Posterior vena cava (tissue), 2 donors: ENCODE measurements around the gene SNRNP48. TPM values are rescaled to one million over a fixed set of nuclear protein-coding genes. Genes with fewer than 3 reads are reported as not detected.

Experiments
- DNase-seq: peaks from one replicate; pipeline ENCODE4 v3.0.0-alpha.2; 2020; ENCODE audit warnings: low spot score
- intact Hi-C, 2 donors: fragments of 100-400 bp; cut with DNase I; formaldehyde crosslinking; loops; one replicate each; pipeline versions ENCODE4 v1.14.1 to v1.14.2; 2022 to 2023
- total RNA-seq, 2 donors: library from RNA; stranded (reverse); fragmentation: NEBNext Ultra II Directional; extraction: Animal tissue kit (Norgen Biotek cat#: 25700); gene quantifications; one replicate each; pipeline ENCODE4 v1.2.1, GENCODE V29; 2021
- donor health status: DM: yes; HTN: yes; CAD: no.
- donor health status: DM: yes; HTN: yes; CAD: no.

SNRNP48 gene
- total RNA-seq, 2 donors from 2014 or later = 8.9 to 10.0 TPM

- intact Hi-C loops = no loop called here
- DNase-seq = no peak
These were observed 1.5 kb upstream of the SNRNP48 start for GRCh38 chr6:7588506-7588905.

DNA sequence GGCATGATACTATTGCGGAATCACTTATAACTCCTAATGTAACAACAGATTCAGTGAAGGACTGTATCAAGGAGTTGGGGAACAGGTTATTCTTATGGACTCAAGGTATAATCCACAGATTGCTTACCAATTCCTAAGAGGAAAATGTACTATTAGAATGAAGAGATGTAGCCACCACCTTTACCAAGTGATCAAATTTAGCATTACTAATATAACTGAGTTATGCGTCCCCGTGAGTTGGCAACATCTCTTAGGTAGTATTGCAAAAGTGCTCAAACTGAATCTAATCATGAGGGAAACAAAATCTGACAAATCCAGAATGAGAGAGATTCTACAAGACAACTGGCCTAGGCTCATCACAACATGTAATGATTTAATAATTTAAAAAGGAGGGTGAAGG is 777 bp upstream of the SNRNP48 start:
- no peak for DNase-seq
- intact Hi-C loops = no loop called here

DNA sequence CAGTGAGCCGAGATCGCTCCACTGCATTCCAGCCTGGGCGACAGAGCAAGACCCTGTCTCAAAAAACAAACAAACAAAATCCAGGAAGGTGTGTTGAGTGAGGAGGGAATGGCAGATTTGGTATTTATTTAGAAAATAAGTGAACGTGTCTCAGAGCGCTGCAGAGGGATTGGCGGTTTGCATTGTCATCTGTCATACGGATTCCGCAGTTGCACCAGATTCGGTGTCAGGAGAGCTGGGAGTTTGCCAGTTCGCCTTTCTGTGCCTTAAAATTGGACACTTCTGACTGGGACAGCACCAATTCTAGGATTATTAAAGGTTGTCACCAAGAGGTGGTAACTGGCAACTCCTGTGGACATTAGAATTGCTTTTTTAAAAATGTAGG is 912 bp downstream of the SNRNP48 start:
- peak; percentile 71 for DNase-seq
- intact Hi-C loops = no loop called here

DNA sequence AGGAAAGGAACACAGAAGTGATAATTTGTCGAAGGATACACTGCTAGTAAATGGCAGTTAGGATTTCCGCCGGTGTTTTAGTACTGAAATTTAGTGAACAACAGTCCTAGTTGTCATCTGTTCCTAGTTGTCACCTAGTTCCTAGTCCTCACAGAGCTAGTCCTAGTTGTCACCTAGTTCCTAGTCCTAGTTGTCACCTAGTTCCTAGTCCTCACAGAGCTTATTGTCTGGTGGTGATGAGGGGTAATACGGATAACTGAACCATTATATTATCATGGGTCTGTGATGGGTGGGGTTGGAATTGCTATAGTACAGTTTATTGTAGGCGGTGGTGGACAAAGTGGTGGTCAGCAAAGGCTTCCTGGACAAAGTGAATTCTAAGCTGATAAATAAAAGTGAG is 1.8 kb downstream of the SNRNP48 start:
- DNase-seq = no peak
- intact Hi-C loops = no loop called here

GRCh38 chr6:7593229-7593628 is 3.2 kb downstream of the SNRNP48 start:
- no peak for DNase-seq
- intact Hi-C loops = no loop called here

GRCh38 chr6:7594579-7595125 is 4.7 kb downstream of the SNRNP48 start:
- DNase-seq = no peak
- intact Hi-C loops = no loop called here

GRCh38 chr6:7604003-7604402 is 14.0 kb downstream of the SNRNP48 start:
- intact Hi-C loops = no loop called here
- DNase-seq = no peak

DNA sequence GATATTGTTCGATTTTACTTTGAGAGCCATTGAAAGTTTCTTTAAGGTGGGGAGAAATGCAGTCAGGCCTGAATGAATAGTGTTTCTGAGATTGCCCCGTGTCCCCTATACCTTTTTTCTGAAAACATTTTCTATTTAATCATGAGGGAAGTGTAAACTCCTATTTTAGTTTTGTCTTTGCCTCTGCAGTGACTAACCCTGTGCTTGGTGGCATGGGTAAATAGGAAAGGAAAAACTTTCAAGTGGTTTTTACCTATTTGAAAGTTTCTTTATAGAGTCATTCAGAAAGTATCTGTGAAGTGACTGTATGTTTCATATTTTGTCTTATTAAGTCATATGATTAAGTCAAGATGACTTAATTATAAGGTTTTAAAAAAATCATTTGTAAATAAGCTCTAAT is 14.5 kb downstream of the SNRNP48 start:
- intact Hi-C loops = no loop called here
- DNase-seq = no peak

- intact Hi-C loops = loop anchor here in 1 of 2 donors (10.0 kb wide), 2 partner anchors 341 to 941 kb away; no protein-coding TSS in a partner anchor
These were observed 25.8 kb downstream of the SNRNP48 start for GRCh38 chr6:7615611-7616383.

DNA sequence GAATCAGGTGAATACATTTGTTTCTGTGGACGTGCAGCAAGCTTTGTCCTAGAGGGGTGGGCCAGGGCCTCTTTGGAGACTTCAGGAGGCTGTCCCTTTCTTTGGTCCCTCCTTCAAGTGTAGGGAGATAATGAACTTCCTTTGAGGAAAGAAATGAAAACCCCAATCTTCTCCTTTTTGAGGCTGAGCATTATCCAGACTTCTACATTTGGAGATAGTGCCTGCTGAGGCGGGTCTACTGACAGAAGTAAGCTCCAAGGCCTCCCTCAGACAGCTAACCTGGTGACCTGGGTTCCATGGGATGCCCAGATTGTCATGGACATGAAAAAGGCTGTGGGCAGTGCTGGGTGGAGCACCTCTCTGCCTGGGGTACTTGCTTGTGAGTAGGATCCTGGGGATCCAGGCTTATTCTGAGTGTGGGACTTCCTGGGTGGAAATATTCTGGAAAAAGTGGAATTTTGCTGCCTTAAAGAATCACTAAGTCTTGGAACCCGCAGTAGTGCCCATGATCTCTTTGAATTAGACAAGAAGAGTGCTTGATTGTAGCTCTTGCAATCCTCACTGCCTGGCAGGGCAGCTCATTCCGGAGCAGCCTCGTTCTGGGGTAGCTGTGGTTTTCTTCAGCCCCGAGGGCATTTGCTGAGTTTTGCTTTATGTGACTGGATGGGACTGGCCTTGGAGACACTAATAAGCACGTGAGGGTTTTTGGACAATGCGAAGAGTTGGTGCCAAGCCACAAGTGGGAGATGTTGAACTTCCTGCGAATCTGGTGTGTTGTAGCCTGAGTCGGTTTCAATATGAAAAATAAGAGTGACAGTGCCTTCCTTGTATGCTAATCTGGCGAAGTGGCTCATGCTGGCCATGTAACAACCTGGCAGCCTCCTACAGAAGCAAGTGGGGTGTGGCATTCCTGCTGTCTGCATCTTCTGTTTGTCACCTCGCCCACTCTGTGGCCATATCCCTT is 28.1 kb downstream of the SNRNP48 start:
- intact Hi-C loops = loop anchor here in 1 of 2 donors (10.0 kb wide), 2 partner anchors 343 to 943 kb away; no protein-coding TSS in a partner anchor
- DNase-seq = no peak

More at GRCh38 chr6:7615611-7616383, 25.8 kb downstream of the SNRNP48 start:
- no peak for DNase-seq

GRCh38 chr6:7621761-7622160 is 31.8 kb downstream of the SNRNP48 start:
- DNase-seq = no peak
- intact Hi-C loops = no loop called here

DNA sequence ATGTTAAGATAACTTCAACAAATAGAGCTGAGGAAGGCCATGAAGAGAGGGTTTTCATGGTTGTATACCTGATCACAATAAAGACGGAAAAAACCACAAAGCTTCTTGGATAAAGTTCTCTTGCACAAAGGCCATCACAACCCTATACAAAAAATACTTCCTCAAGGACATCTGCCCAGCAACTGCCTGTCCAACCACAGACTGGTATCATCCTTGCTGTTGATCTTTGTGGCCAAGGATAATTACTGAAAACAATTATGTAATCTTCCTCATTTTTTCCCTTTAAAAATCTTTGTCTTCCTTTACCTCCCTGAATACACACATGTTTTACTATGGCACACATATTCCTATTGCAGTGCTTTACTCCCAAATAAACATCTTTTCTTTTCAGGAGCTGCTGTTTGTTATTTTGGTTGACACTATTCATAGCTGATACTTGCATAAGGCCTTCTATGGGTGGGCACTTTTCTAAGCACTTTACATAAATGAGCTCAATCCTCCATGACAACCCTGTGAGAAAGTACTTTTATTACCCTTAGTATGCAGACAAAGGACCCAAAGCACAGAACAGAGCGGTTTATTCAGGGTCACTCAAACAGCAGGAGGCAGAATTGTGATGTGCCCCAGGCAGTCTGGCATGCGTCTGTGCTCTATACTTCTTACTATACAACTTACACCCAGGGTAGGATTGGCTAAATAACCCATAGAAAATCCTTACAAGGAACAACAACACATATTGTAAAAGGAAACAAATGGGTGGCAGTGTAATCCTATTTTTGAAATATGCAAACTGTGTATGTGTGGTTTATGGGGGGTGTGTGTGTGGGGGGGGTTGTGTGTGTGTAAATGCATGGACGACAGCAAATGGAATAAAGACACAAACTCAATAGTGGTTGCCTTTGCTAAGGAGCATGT is 35.1 kb downstream of the SNRNP48 start:
- DNase-seq = no peak

GRCh38 chr6:7628479-7628878 is 38.5 kb downstream of the SNRNP48 start:
- DNase-seq = no peak
- intact Hi-C loops = no loop called here

More for the DNA sequence above, 35.1 kb downstream of the SNRNP48 start:
- intact Hi-C loops = no loop called here

DNA sequence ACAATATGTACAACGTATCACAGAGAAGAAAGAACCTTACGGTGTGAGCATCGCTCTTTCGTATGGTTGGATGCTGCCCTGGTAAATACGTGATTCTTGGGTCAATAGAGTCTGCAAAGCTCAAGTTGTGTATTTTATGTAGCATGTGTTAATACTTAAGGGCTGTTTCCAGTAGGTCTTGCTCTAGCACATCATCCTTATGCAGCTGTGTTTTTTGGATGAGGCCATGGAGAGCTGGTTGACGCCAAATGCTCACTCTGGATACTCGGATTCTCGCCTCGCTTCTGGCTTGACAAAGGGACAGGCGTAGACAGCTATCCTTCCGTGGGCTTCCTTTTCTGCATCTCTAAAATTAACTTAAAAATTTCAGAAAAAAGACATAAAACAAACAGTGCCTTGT is 38.9 kb downstream of the SNRNP48 start:
- intact Hi-C loops = no loop called here

GRCh38 chr6:7629321-7629720 is 39.3 kb downstream of the SNRNP48 start:
- intact Hi-C loops = no loop called here
- no peak for DNase-seq

More for the DNA sequence above, 38.9 kb downstream of the SNRNP48 start:
- DNase-seq = no peak

GRCh38 chr6:7630792-7631191 is 40.8 kb downstream of the SNRNP48 start:
- intact Hi-C loops = no loop called here

DNA sequence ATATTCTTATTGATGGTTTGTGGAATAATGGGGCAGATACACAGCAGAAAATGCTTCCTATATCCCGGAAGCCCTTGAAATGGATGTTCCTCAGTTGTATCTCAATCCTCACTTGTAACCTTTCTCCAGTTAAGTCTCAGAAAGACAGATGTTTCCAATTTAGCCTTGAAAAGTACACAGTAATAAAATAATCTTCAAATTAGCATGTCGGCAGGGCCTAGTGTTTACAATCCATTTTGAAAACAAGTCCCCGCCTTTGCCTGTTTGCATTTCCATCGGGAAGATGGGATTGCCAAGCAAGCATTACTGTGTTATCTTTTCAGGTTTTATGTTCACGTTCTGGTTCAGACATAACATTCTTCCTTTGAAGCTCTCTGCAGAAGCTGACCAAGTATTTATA is 41.5 kb downstream of the SNRNP48 start:
- no peak for DNase-seq
- intact Hi-C loops = no loop called here

More at GRCh38 chr6:7630792-7631191, 40.8 kb downstream of the SNRNP48 start:
- DNase-seq = no peak

DNA sequence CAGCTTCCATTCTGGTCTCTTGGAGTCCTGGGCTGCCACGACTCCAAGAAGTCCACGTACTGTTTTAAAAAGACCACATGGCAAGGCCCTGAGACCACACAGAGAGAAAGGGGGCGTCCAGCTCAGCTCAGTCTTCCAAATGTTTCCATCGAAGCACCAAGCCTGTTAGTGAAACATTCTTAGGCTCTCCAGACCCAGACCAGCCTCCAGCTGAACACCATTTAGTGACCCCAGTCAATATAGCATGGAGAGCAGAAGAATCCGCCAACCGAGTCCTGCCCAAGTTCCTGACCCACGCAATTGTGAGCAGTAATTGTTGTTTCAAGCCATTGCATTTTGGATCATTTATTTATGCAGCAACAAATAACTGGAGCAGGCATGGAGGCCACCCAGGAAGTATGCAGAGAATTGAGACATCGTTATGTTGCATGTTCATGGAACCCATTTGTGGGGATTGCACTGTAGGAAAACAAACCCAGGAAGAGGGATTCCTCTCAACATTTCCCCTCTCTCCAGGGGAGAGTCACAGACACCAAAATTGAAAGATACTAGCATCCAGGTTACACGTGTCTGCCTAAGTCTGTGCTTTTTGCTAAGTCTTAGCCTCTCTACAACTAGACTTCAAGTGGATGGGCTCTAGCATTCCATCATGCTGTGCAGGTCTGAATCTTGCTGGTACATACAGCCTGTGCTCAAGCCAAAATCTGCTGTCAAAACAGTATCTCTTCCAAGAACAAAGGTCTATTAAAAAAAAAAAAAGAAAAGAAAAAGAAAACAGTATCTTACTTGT is 42.7 kb downstream of the SNRNP48 start:
- DNase-seq = no peak
- intact Hi-C loops = no loop called here
